NT2/D1 (cell line): ENCODE results near the gene EIF4E1B.

Experiments used
- DNase-seq: peaks from one replicate; pipeline ENCODE4 v3.0.0-alpha.2; 2011; ENCODE audit warnings: low read depth, low spot score
- H3K27me3 ChIP-seq: 2 replicates; pipeline ENCODE4 v1.6.0; 2011; ENCODE audit warnings: mild to moderate bottlenecking; ENCODE audit not compliant: insufficient read length, insufficient read depth
- H3K36me3 ChIP-seq: 2 replicates; pipeline ENCODE4 v1.6.1; 2011; ENCODE audit warnings: mild to moderate bottlenecking, low read length, mixed read lengths; ENCODE audit not compliant: insufficient read depth, insufficient read length
- H3K4me1 ChIP-seq: 2 replicates; pipeline ENCODE4 v1.5.1; 2011; ENCODE audit not compliant: insufficient read depth, insufficient read length
- H3K4me3 ChIP-seq: 2 replicates; pipeline ENCODE4 v1.5.1; 2011; ENCODE audit warnings: low read depth; ENCODE audit not compliant: insufficient read length
- H3K9ac ChIP-seq: 2 replicates; pipeline ENCODE4 v1.6.0; 2011; ENCODE audit warnings: low read depth; ENCODE audit not compliant: insufficient read length
- H3K9me3 ChIP-seq: 2 replicates; pipeline ENCODE4 v1.5.1; 2011; ENCODE audit warnings: mild to moderate bottlenecking, low read length; ENCODE audit not compliant: insufficient read depth
- SUZ12 ChIP-seq: IDR thresholded peaks from 2 replicates; pipeline ENCODE4 v1.6.1; 2011; ENCODE audit not compliant: insufficient read length, insufficient read depth; ENCODE audit errors: extremely low read depth
- YY1 ChIP-seq: IDR thresholded peaks from 2 replicates; pipeline ENCODE4 v1.6.1; 2011; ENCODE audit not compliant: insufficient read length, insufficient read depth
- ZNF274 ChIP-seq: IDR thresholded peaks from 2 replicates; pipeline ENCODE4 v1.6.1; 2011; ENCODE audit warnings: mild to moderate bottlenecking, low read depth, low read length

Gene EIF4E1B

GRCh38 chr5:176662371-176663333, 32.2 kb downstream of the EIF4E1B start:
- no peak overlapping the region for H3K9ac ChIP-seq
- H3K36me3 ChIP-seq = no peaks in the 10 kb centered on the region
- no peaks in the 10 kb centered on the region for H3K27me3 ChIP-seq
- DNase-seq = no peak
- H3K9me3 ChIP-seq = no peaks in the 10 kb centered on the region
- TF ChIP-seq YY1 (no peak), ZNF274 (no peak), SUZ12 (no peak)
- no peak overlapping the region for H3K4me3 ChIP-seq
- H3K4me1 ChIP-seq = peaks cover 7% of the 10 kb centered on the region

GRCh38 chr5:176663566-176663965, 33.1 kb downstream of the EIF4E1B start:
- H3K4me1 ChIP-seq = peaks cover 5% of the 10 kb centered on the region
- TF ChIP-seq SUZ12 (no peak), YY1 (no peak), ZNF274 (no peak)
- no peaks in the 10 kb centered on the region for H3K27me3 ChIP-seq
- no peaks in the 10 kb centered on the region for H3K9me3 ChIP-seq
- H3K36me3 ChIP-seq = no peaks in the 10 kb centered on the region
- DNase-seq = no peak
- no peak overlapping the region for H3K4me3 ChIP-seq
- H3K9ac ChIP-seq = no peak overlapping the region

GRCh38 chr5:176664479-176664878, 34.0 kb downstream of the EIF4E1B start:
- Histone ChIP-seq H3K27me3 (no peaks in the 10 kb centered on the region), H3K36me3 (no peaks in the 10 kb centered on the region), H3K9me3 (no peaks in the 10 kb centered on the region), H3K4me1 (peaks cover 5% of the 10 kb centered on the region), H3K9ac (no peak overlapping the region), H3K4me3 (no peak overlapping the region)
- no peak for DNase-seq
- TF ChIP-seq SUZ12 (no peak), YY1 (no peak), ZNF274 (no peak)

- DNase-seq = no peak
- Histone ChIP-seq H3K4me1 (peaks cover 5% of the 10 kb centered on the region), H3K9me3 (no peaks in the 10 kb centered on the region), H3K36me3 (no peaks in the 10 kb centered on the region), H3K4me3 (no peak overlapping the region), H3K9ac (no peak overlapping the region), H3K27me3 (no peaks in the 10 kb centered on the region)
- TF ChIP-seq ZNF274 (no peak), SUZ12 (no peak), YY1 (no peak)
These were observed 34.4 kb downstream of the EIF4E1B start for GRCh38 chr5:176664886-176665285.

- Histone ChIP-seq H3K4me3 (no peak overlapping the region), H3K36me3 (no peaks in the 10 kb centered on the region), H3K4me1 (peaks cover 5% of the 10 kb centered on the region), H3K27me3 (no peaks in the 10 kb centered on the region), H3K9me3 (no peaks in the 10 kb centered on the region), H3K9ac (no peak overlapping the region)
- TF ChIP-seq SUZ12 = no peak
- no peak for DNase-seq
These were observed 35.0 kb downstream of the EIF4E1B start for GRCh38 chr5:176665517-176665916.

- peaks cover 4% of the 10 kb centered on the region for H3K4me1 ChIP-seq
- H3K9ac ChIP-seq = no peak overlapping the region
- H3K9me3 ChIP-seq = no peaks in the 10 kb centered on the region
- no peaks in the 10 kb centered on the region for H3K27me3 ChIP-seq
- TF ChIP-seq ZNF274 = no peak
- no peak for TF ChIP-seq SUZ12
- no peak for TF ChIP-seq YY1
- DNase-seq = no peak
- H3K4me3 ChIP-seq = no peak overlapping the region
- no peaks in the 10 kb centered on the region for H3K36me3 ChIP-seq
These were observed 37.2 kb downstream of the EIF4E1B start for GRCh38 chr5:176667637-176668036.

- H3K4me3 ChIP-seq = no peak overlapping the region
- H3K9ac ChIP-seq = no peak overlapping the region
- H3K9me3 ChIP-seq = no peaks in the 10 kb centered on the region
- TF ChIP-seq YY1 = no peak
- TF ChIP-seq SUZ12 = no peak
- no peak for TF ChIP-seq ZNF274
- no peaks in the 10 kb centered on the region for H3K36me3 ChIP-seq
- H3K27me3 ChIP-seq = no peaks in the 10 kb centered on the region
- H3K4me1 ChIP-seq = peaks cover 2% of the 10 kb centered on the region
- DNase-seq = no peak
These were observed 40.0 kb downstream of the EIF4E1B start for GRCh38 chr5:176670449-176670848.

GRCh38 chr5:176671399-176671798, 40.9 kb downstream of the EIF4E1B start:
- Histone ChIP-seq H3K36me3 (no peaks in the 10 kb centered on the region), H3K9me3 (no peaks in the 10 kb centered on the region), H3K27me3 (no peaks in the 10 kb centered on the region), H3K4me3 (no peak overlapping the region), H3K4me1 (peaks cover 6% of the 10 kb centered on the region), H3K9ac (no peak overlapping the region)
- TF ChIP-seq SUZ12 (no peak), YY1 (no peak), ZNF274 (no peak)
- DNase-seq = no peak
